ENCODE results near the gene TMSB4X. TPM values are rescaled to one million over a fixed set of nuclear protein-coding genes. Genes with fewer than 3 reads are reported as not detected.

TMSB4X gene
- polyA plus RNA-seq, 1 of the 3 experiments (the other 2 are of a cell fraction): 4,830 TPM

DNA sequence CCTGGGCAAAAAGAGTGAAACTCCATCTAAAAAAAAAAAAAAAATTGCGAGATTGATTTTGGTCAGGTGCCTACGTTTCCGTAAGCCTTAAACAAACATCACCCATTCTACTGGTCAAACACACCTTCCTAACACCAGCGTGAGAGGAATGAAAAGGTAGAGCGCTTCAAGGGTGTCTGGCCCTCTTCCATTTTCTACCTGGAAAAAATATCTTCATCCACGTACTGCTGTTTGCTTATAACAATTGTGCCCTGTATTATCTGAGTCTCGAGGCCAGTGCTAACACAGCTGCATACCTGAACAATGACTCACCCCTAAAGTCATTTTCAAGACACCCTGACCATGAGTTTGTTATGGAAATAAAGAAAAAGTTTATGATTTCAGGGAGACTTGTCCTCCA lies 13.9 kb downstream of the TMSB4X start:
- TF ChIP-seq RAD21 (IDR thresholded peaks at IDR 0.05; ENCODE audit: low read length) (no peak), TCF12 (IDR thresholded peaks at IDR 0.05) (peak; percentile 39; the same call in 1 of the 2 replicates), JUND (IDR thresholded peaks at IDR 0.05) (peak; percentile 82), NFIC (IDR thresholded peaks at IDR 0.05; ENCODE audit: borderline replicate concordance) (0 out of 2 replicates have a peak, but pooled peaks have one; percentile 5), FOSL2 (IDR thresholded peaks at IDR 0.05; ENCODE audit: borderline replicate concordance, low read depth) (peak; percentile 48; the same call in 1 of the 2 replicates)
- TF ChIP-seq, protein P1, sequence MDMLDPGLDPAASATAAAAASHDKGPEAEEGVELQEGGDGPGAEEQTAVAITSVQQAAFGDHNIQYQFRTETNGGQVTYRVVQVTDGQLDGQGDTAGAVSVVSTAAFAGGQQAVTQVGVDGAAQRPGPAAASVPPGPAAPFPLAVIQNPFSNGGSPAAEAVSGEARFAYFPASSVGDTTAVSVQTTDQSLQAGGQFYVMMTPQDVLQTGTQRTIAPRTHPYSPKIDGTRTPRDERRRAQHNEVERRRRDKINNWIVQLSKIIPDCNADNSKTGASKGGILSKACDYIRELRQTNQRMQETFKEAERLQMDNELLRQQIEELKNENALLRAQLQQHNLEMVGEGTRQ (IDR thresholded peaks at IDR 0.05; ENCODE audit: borderline replicate concordance, low read depth, low read length): no peak
- Histone ChIP-seq H3K9me2 (no peaks in the 10 kb centered on the region), H3F3A (replicated peaks; ENCODE audit: insufficient read depth) (peaks cover 22% of the 10 kb centered on the region), H3K4me2 (no peak overlapping the region; the same call in 1 of the 2 replicates), H3K27ac (ENCODE audit: low read depth in 2 of 2, low read length in 1 of 2) (peak overlapping the region in 1 of 2 experiments; percentile 23; a peak in 1 of 4 replicates), H2AFZ (ENCODE audit: low read depth) (no peak overlapping the region), H4K20me1 (ENCODE audit: insufficient read depth) (no peaks in the 10 kb centered on the region), H3K9ac (peak overlapping the region; percentile 20; the same call in 1 of the 2 replicates), H3K27me3 (ENCODE audit: insufficient read depth) (no peaks in the 10 kb centered on the region), H3K4me1 (ENCODE audit: control insufficient read depth in 1 of 2, insufficient read depth in 2 of 2, low read depth in 1 of 2, low read length in 1 of 2) (peaks cover 0 to 8% of the 10 kb centered on the region in 2 experiments; a peak in 2 of 4 replicates), H3K79me2 (ENCODE audit: insufficient read depth) (no peaks in the 10 kb centered on the region), H3K9me3 (no peaks in the 10 kb centered on the region), H3K4me3 (ENCODE audit: low read depth in 2 of 2, low read length in 1 of 2) (no peak overlapping the region), H3K36me3 (replicated peaks in 1 of 2; ENCODE audit: control insufficient read depth in 1 of 2, insufficient read depth in 2 of 2, low read length in 1 of 2) (no peaks in the 10 kb centered on the region)
- POLR2A ChIA-PET: no interaction called here
- 37% methylated on average over 7 of the region's 7 CpGs for WGBS (ENCODE audit: low lambda C conversion rate)
- DNase-seq: no peak
- CTCF ChIA-PET: no interaction called here

DNA sequence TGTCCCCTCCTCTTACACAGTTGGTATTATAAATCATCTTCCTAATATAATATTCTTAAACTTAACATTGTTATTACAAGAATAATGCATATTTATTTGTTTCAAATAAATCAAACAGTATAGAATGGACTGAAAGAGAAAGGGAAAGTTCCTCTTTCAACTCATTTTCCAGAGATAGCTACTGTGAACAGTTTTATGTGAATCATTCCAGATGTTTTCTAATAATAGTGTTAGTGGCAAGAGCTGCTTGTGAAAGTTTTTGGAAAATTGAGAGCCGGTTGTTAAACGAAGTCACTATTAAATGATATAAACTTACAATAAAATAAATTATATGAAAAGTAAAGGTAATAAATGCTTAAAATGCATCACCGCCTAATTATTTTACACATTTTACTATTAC lies 14.6 kb downstream of the TMSB4X start:
- TF ChIP-seq, protein P2, sequence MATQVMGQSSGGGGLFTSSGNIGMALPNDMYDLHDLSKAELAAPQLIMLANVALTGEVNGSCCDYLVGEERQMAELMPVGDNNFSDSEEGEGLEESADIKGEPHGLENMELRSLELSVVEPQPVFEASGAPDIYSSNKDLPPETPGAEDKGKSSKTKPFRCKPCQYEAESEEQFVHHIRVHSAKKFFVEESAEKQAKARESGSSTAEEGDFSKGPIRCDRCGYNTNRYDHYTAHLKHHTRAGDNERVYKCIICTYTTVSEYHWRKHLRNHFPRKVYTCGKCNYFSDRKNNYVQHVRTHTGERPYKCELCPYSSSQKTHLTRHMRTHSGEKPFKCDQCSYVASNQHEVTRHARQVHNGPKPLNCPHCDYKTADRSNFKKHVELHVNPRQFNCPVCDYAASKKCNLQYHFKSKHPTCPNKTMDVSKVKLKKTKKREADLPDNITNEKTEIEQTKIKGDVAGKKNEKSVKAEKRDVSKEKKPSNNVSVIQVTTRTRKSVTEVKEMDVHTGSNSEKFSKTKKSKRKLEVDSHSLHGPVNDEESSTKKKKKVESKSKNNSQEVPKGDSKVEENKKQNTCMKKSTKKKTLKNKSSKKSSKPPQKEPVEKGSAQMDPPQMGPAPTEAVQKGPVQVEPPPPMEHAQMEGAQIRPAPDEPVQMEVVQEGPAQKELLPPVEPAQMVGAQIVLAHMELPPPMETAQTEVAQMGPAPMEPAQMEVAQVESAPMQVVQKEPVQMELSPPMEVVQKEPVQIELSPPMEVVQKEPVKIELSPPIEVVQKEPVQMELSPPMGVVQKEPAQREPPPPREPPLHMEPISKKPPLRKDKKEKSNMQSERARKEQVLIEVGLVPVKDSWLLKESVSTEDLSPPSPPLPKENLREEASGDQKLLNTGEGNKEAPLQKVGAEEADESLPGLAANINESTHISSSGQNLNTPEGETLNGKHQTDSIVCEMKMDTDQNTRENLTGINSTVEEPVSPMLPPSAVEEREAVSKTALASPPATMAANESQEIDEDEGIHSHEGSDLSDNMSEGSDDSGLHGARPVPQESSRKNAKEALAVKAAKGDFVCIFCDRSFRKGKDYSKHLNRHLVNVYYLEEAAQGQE (IDR thresholded peaks at IDR 0.05; ENCODE audit: low read depth, low read length): no peak
- TF ChIP-seq, protein P3, sequence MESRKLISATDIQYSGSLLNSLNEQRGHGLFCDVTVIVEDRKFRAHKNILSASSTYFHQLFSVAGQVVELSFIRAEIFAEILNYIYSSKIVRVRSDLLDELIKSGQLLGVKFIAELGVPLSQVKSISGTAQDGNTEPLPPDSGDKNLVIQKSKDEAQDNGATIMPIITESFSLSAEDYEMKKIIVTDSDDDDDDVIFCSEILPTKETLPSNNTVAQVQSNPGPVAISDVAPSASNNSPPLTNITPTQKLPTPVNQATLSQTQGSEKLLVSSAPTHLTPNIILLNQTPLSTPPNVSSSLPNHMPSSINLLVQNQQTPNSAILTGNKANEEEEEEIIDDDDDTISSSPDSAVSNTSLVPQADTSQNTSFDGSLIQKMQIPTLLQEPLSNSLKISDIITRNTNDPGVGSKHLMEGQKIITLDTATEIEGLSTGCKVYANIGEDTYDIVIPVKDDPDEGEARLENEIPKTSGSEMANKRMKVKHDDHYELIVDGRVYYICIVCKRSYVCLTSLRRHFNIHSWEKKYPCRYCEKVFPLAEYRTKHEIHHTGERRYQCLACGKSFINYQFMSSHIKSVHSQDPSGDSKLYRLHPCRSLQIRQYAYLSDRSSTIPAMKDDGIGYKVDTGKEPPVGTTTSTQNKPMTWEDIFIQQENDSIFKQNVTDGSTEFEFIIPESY (IDR thresholded peaks at IDR 0.05; ENCODE audit: borderline replicate concordance, low read depth): no peak
- TF ChIP-seq EP300 (IDR thresholded peaks at IDR 0.05; ENCODE audit: borderline replicate concordance in 1 of 2, low read depth in 1 of 2, low read length in 1 of 2): no peak
- TF ChIP-seq NRF1 (IDR thresholded peaks at IDR 0.05; ENCODE audit: low read depth, low read length): no peak
- H4K20me1 ChIP-seq (ENCODE audit: insufficient read depth): no peaks in the 10 kb centered on the region
- POLR2A ChIA-PET: no interaction called here
- no peaks in the 10 kb centered on the region for H3K27me3 ChIP-seq (ENCODE audit: insufficient read depth)
- H3K4me3 ChIP-seq (ENCODE audit: low read depth in 2 of 2, low read length in 1 of 2): no peak overlapping the region
- CTCF ChIA-PET: no interaction called here
- H3K36me3 ChIP-seq (replicated peaks in 1 of 2; ENCODE audit: control insufficient read depth in 1 of 2, insufficient read depth in 2 of 2, low read length in 1 of 2): no peaks in the 10 kb centered on the region
- no peak overlapping the region for H2AFZ ChIP-seq (ENCODE audit: low read depth)
- DNase-seq: no peak
- H3K27ac ChIP-seq (ENCODE audit: low read depth in 2 of 2, low read length in 1 of 2): no peak overlapping the region
- no peaks in the 10 kb centered on the region for H3K9me2 ChIP-seq
- H3K4me2 ChIP-seq: no peak overlapping the region; the same call in 1 of the 2 replicates
- H3K9ac ChIP-seq: peak overlapping the region; percentile 20; the same call in 1 of the 2 replicates
- H3F3A ChIP-seq (replicated peaks; ENCODE audit: insufficient read depth): peaks cover 22% of the 10 kb centered on the region
- no peaks in the 10 kb centered on the region for H3K79me2 ChIP-seq (ENCODE audit: insufficient read depth)
- no peaks in the 10 kb centered on the region for H3K9me3 ChIP-seq
- H3K4me1 ChIP-seq (ENCODE audit: control insufficient read depth in 1 of 2, insufficient read depth in 2 of 2, low read depth in 1 of 2, low read length in 1 of 2): peaks cover 0 to 8% of the 10 kb centered on the region in 2 experiments; a peak in 2 of 4 replicates
- 49% methylated on average over 3 of the region's 3 CpGs for WGBS (ENCODE audit: low lambda C conversion rate)
